HL-60 (cell line): ENCODE measurements around the gene CHRNA4.

Source experiments
- DNase-seq, 2 experiments: peaks; one replicate each; pipeline ENCODE4 v3.0.0-alpha.2; 2010 to 2020; ENCODE audit warnings: low read depth in 1 of 2, low spot score in 1 of 2
- H3K27ac ChIP-seq: fragments of 250-450 bp; sonication (Bioruptor Pico); replicated peaks from 2 replicates; pipeline ENCODE4 v1.5.1; 2020; ENCODE audit warnings: mild to moderate bottlenecking, moderate library complexity
- H3K27me3 ChIP-seq: fragments of 250-450 bp; sonication (Bioruptor Pico); 2 replicates; pipeline ENCODE4 v1.5.1; 2021; ENCODE audit warnings: mild to moderate bottlenecking, moderate library complexity; ENCODE audit not compliant: insufficient read depth, poor library complexity, severe bottlenecking
- H3K4me3 ChIP-seq: replicated peaks from 2 replicates; pipeline ENCODE4 v1.5.1; 2011; ENCODE audit warnings: mild to moderate bottlenecking, control low read depth, low read length; ENCODE audit not compliant: insufficient read depth
- GABPA ChIP-seq: IDR thresholded peaks from 2 replicates; pipeline ENCODE4 v1.6.1; 2012; ENCODE audit warnings: low read depth
- POLR2AphosphoS5 ChIP-seq: IDR thresholded peaks from 2 replicates; pipeline ENCODE4 v1.6.1; 2012; ENCODE audit warnings: low read depth
- REST ChIP-seq: IDR thresholded peaks from 2 replicates; pipeline ENCODE4 v1.6.1; 2012; ENCODE audit warnings: low read depth; ENCODE audit not compliant: insufficient replicate concordance
- SPI1 ChIP-seq: IDR thresholded peaks from 2 replicates; pipeline ENCODE4 v1.6.1; 2012; ENCODE audit warnings: low read depth, mild to moderate bottlenecking, borderline replicate concordance
- TF ChIP-seq, protein P1 (sequence below): IDR thresholded peaks from one replicate; pipeline ENCODE4 v1.5.1; 2011; ENCODE audit warnings: low read length, control low read depth, inconsistent platforms; ENCODE audit not compliant: insufficient read depth

The CHRNA4 gene

DNA sequence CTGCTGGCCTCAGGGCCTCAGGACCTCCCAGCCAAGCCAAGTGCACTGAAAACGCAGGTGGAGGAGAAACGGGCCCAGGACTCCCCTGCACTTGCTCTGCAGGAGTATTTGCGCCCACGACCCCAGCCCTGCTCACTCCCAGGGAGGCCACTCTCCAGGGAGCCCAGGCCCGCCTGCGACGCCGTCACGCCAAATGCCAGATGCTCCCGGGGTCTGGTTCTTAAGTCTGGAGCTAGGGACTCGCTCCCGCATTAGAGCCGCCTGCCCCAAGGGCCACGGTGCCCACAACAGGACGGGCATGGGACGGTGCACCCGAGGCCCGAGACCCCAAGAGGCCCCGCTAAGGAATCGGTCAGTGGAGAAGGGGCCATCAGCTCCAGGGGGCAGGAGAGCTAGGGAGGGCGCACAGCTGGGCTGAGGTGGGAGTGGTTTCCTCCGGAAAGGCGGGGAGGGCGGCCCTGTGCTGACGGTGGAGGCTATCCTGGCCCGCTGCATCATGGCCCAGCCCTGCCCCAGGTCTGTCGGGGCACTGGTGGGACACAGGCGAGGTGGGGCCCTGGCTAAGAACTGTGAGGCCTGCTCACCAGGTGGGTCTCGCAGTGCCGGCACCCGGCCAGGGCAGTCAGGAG, 44.1 kb upstream of the CHRNA4 start:
- peaks cover 6% of the 10 kb centered on the region for H3K27me3 ChIP-seq
- DNase-seq = no peak
- no peak for TF ChIP-seq GABPA
- no peak overlapping the region for H3K4me3 ChIP-seq
- H3K27ac ChIP-seq = no peak overlapping the region

GRCh38 chr20:63404129-63405085, 43.3 kb upstream of the CHRNA4 start:
- Histone ChIP-seq H3K4me3 (no peak overlapping the region), H3K27me3 (peaks cover 6% of the 10 kb centered on the region), H3K27ac (no peak overlapping the region)
- TF ChIP-seq SPI1 = no peak
- no peak for TF ChIP-seq GABPA
- TF ChIP-seq POLR2AphosphoS5 = no peak
- TF ChIP-seq, protein P1, sequence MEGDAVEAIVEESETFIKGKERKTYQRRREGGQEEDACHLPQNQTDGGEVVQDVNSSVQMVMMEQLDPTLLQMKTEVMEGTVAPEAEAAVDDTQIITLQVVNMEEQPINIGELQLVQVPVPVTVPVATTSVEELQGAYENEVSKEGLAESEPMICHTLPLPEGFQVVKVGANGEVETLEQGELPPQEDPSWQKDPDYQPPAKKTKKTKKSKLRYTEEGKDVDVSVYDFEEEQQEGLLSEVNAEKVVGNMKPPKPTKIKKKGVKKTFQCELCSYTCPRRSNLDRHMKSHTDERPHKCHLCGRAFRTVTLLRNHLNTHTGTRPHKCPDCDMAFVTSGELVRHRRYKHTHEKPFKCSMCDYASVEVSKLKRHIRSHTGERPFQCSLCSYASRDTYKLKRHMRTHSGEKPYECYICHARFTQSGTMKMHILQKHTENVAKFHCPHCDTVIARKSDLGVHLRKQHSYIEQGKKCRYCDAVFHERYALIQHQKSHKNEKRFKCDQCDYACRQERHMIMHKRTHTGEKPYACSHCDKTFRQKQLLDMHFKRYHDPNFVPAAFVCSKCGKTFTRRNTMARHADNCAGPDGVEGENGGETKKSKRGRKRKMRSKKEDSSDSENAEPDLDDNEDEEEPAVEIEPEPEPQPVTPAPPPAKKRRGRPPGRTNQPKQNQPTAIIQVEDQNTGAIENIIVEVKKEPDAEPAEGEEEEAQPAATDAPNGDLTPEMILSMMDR = no peak
- TF ChIP-seq REST = no peak
- no peak for DNase-seq

DNA sequence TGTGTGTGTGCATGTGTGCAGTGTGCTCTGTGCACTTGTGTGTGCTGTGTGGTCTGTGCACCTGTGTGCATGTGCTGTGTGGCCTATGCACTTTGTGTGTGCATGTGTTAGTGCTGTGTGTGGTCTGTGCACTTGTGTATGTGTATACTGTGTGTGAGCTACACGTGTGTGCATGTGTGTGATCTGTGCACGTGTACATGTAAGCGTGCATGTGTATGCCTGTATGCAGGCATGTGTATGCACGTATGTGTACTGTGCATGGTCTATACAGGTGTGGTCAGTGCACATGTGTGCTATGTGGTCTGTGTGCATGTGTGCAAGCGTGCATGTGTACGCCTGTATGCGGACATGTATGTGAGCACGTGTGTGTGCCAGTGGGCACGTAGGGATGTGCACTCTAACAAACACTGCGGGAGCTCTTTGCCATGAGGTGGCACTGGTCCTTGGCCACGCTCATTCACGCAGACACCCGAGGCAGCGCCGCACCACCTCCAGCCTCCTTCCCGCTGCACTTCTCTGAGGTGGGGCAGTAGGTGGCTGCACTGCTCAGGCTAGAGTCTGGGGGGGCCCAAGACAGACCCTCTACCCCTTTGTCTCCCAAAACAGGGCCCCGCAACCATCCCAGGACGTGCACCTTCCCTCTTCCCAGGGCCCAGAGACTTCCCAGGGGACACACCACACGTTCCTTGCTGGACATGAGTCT, 42.4 kb upstream of the CHRNA4 start:
- no peak for TF ChIP-seq POLR2AphosphoS5
- no peak for TF ChIP-seq GABPA
- TF ChIP-seq SPI1 = no peak
- TF ChIP-seq, protein P1 = no peak
- TF ChIP-seq REST = no peak
- DNase-seq = no peak
- Histone ChIP-seq H3K4me3 (no peak overlapping the region), H3K27me3 (peaks cover 6% of the 10 kb centered on the region), H3K27ac (no peak overlapping the region)

GRCh38 chr20:63402860-63403220, 41.7 kb upstream of the CHRNA4 start:
- no peak for TF ChIP-seq REST
- TF ChIP-seq, protein P1 = no peak
- no peak for TF ChIP-seq POLR2AphosphoS5
- no peak for TF ChIP-seq GABPA
- TF ChIP-seq SPI1 = no peak
- H3K27me3 ChIP-seq = peaks cover 6% of the 10 kb centered on the region
- no peak for DNase-seq
- no peak overlapping the region for H3K4me3 ChIP-seq
- no peak overlapping the region for H3K27ac ChIP-seq
